ENCODE data around the gene RHBDD2. TPM values are rescaled to one million over a fixed set of nuclear protein-coding genes. Genes with fewer than 3 reads are reported as not detected.

The RHBDD2 gene
- total RNA-seq, 1 donor from 2014 or later: 34.1 TPM

DNA sequence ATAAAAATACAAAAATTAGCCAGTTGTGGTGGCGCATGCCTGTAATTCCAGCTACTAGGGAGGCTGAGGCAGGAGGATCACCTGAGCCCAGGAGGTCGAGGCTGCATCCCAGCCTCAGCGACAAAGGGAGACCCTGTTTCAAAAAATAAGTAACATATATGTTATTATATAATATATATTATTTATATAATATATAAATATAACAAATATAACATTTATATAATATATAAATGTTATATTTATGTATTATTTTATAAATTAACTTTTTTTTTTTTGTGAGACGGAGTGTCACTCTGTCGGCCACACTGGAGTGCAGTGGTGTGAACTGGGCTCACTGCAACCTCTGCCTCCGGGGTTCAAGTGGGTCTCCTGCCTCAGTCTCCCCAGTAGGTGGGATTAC is 34.6 kb downstream of the RHBDD2 start:
- DNase-seq (ENCODE audit: extremely low spot score in 2 of 2): no peak
- Histone ChIP-seq H3K36me3 (no peaks in the 10 kb centered on the region), H3K4me3 (no peak overlapping the region), H3K27ac (no peak overlapping the region), H3K9me3 (no peaks in the 10 kb centered on the region), H3K27me3 (no peaks in the 10 kb centered on the region), H3K4me1 (peaks cover 25% of the 10 kb centered on the region)
- intact Hi-C loops (cut with DNase I): no loop called here
- TF ChIP-seq, protein P1, sequence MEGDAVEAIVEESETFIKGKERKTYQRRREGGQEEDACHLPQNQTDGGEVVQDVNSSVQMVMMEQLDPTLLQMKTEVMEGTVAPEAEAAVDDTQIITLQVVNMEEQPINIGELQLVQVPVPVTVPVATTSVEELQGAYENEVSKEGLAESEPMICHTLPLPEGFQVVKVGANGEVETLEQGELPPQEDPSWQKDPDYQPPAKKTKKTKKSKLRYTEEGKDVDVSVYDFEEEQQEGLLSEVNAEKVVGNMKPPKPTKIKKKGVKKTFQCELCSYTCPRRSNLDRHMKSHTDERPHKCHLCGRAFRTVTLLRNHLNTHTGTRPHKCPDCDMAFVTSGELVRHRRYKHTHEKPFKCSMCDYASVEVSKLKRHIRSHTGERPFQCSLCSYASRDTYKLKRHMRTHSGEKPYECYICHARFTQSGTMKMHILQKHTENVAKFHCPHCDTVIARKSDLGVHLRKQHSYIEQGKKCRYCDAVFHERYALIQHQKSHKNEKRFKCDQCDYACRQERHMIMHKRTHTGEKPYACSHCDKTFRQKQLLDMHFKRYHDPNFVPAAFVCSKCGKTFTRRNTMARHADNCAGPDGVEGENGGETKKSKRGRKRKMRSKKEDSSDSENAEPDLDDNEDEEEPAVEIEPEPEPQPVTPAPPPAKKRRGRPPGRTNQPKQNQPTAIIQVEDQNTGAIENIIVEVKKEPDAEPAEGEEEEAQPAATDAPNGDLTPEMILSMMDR (IDR thresholded peaks at IDR 0.05): no peak
- no peak for TF ChIP-seq POLR2AphosphoS5 (IDR thresholded peaks at IDR 0.05; ENCODE audit: insufficient read depth in 1 of 2, low read depth in 1 of 2)
- no peak for TF ChIP-seq POLR2A (IDR thresholded peaks at IDR 0.05)

DNA sequence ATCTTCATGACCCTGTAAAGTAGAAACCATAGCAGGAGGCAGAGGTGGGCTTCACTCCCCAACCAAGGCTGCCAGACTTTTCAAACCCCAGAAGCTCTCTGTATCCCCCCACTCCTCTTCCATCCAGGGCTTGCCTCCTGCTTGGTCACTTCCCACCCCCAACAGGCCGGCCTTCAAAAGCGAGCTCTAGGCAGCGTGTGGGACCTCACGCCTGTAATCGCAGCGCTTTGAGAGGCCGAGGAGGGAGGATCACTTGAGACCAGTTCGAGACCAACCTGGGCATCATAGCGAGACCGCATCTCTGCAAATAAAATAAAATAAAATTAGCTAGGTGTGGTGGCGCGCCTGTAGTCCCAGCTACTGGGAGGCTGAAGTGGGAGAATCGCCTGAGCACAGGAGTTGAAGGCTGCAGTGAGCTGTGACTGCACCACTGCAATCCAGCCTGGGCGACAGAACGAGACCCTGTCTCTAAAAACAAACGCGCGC is 35.4 kb downstream of the RHBDD2 start:
- H3K27me3 ChIP-seq: no peaks in the 10 kb centered on the region
- intact Hi-C loops (cut with DNase I): loop anchor here (2.0 kb wide), 1 partner anchor 81 kb away; the partner anchor contains the start of gene TMEM120A
- H3K27ac ChIP-seq: peak overlapping the region; percentile 85
- peaks cover 32% of the 10 kb centered on the region for H3K4me1 ChIP-seq
- TF ChIP-seq POLR2A (IDR thresholded peaks at IDR 0.05) (no peak), POLR2AphosphoS5 (IDR thresholded peaks at IDR 0.05; ENCODE audit: insufficient read depth in 1 of 2, low read depth in 1 of 2) (no peak)
- TF ChIP-seq, protein P1 (IDR thresholded peaks at IDR 0.05): no peak
- peak overlapping the region; percentile 80 to 94 for H3K4me3 ChIP-seq
- no peaks in the 10 kb centered on the region for H3K36me3 ChIP-seq
- DNase-seq (ENCODE audit: extremely low spot score in 2 of 2): no peak
- H3K9me3 ChIP-seq: no peaks in the 10 kb centered on the region

DNA sequence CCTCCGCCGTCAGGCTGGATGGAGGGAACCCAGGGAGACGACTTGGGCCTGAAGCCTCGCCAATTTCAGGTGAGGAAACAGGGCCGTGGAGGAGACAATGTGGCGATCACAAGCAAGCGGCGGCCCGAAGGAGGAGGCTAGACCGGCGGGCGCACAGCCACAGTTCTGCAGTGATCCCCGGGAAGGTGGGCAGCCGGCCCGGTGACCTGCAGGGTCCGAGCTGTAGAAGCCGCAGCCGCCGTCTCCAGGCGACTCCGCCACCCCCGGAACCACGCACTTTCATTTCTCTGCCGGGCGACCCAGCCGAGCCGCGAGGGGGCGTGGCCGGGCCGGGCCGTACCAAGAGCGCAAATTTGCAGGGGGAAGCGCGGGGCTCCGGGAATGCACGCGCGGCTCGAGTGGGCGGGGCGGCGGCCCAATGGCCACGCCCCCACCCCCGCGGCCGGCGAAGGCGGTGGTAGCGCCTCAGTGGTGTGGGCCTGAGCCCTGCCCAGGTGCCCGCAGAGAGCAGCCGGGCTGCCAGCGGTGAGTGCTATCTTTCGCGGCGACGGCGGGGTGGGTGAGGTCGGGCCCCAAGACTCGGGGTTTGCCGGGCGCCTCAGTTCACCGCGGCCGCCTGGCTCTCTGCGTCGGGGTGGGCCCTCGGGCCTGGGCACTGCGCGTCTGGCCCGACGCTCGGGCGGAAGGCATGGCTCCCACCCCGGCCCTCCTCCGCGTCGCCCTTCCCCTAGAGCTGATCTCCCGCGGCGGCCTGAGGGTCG is 36.0 kb downstream of the RHBDD2 start, which contains the start of gene POR:
POR (plus strand) TSS at position 501 of the 761 bp plus-strand sequence. CDS start 38,847 bp downstream, outside the sequence.
- peak in 1 of 2 donors; percentile 99 for TF ChIP-seq POLR2AphosphoS5 (IDR thresholded peaks at IDR 0.05; ENCODE audit: insufficient read depth in 1 of 2, low read depth in 1 of 2)
- TF ChIP-seq POLR2A (IDR thresholded peaks at IDR 0.05): peak; percentile 73 to 95
- TF ChIP-seq, protein P1 (IDR thresholded peaks at IDR 0.05): peak in 2 of 3 experiments; percentile 2 to 11
- intact Hi-C loops (cut with DNase I): loop anchor here (2.0 to 5.0 kb wide), 2 partner anchors 47 to 80 kb away; partner anchors contain the start of gene TMEM120A
- Histone ChIP-seq H3K27ac (peak within 1 kb of the TSS; percentile 85), H3K4me1 (peaks cover 38% of the 10 kb centered on the region), H3K36me3 (no peaks in the 10 kb centered on the region), H3K4me3 (peak within 1 kb of the TSS; percentile 80 to 94), H3K27me3 (no peaks in the 10 kb centered on the region), H3K9me3 (no peaks in the 10 kb centered on the region)
- peak in 1 of 2 donors; percentile 96 for DNase-seq (ENCODE audit: extremely low spot score in 2 of 2)

DNA sequence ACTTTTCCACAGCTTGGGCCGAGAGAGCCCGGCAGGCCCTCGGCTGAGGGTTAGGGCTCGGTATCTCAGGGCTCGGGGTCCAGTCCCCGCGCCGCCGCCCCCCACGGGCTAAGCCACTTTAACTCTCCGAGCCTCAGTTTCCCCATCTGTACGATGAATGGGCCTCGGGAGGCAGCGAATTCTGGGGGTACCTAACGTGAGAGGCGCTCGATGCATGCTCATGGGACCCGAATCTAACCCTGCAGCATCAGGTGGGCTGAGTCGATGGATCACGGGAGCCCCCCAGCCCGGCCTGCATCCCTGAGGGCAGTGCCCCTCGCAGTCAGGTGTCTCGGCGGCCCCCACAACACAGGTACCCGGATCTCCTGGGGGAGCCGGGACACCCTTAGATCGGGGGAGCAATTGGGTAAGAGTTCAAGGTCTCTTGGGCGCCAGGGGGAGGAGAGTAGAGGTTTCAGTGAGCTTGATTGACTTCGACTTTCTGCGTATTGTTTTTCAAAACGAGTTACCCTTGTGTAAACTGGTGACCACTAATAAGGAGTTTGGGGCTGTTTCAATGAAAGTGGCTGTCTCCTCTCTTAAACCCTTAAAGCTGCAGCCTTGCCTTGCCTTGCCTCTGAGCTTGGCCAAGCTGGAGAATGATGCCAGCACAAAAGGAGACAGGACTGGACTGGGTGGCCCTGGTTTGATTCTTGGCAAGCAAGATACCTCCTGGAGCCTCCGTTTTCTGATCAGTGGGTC is 36.8 kb downstream of the RHBDD2 start:
- Histone ChIP-seq H3K4me3 (peak overlapping the region; percentile 80 to 94), H3K36me3 (no peaks in the 10 kb centered on the region), H3K9me3 (no peaks in the 10 kb centered on the region), H3K4me1 (peaks cover 45% of the 10 kb centered on the region), H3K27ac (peak overlapping the region; percentile 85), H3K27me3 (no peaks in the 10 kb centered on the region)
- TF ChIP-seq POLR2A (IDR thresholded peaks at IDR 0.05) (no peak), POLR2AphosphoS5 (IDR thresholded peaks at IDR 0.05; ENCODE audit: insufficient read depth in 1 of 2, low read depth in 1 of 2) (no peak)
- TF ChIP-seq, protein P1 (IDR thresholded peaks at IDR 0.05): no peak
- intact Hi-C loops (cut with DNase I): loop anchor here (2.0 to 5.0 kb wide), 2 partner anchors 47 to 79 kb away; partner anchors contain the start of gene TMEM120A
- no peak for DNase-seq (ENCODE audit: extremely low spot score in 2 of 2)

Data from vagina (tissue), 2 donors.